HG02763 (cell line): ENCODE data around the gene GGT6.
"Not testable (repeated sequence)": the region's sequence is repeated elsewhere in the genome, so short reads cannot be mapped to it uniquely, and the experiment has no call there.

Experiments
- ATAC-seq: cut with Tn5 transposase; IDR thresholded peaks from one replicate; pipeline ENCODE4 v1.9.1; 2021; ENCODE audit warnings: mild to moderate bottlenecking, moderate library complexity; ENCODE audit not compliant: unreplicated experiment

GGT6 gene

DNA sequence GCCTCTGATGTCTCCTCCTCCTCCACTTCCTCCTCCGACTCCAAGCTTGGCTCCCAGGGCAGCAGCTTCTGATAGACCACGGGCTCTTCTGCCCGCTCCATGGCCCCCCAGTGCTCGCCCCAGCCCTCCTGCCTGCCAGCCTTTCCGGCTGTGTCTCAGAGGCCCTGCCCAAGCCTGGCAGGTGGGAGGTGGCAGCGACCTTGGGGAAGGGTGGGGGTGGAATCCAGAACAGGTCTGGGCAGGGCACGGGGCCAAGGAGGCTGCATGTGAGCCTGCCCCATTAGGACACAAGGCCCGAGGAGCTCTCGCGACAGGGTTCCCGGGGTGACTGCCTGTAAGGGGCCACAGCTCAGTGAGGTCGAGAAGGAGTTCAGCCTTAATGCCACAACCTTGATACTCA is at the start of gene GGT6:
TSS of gene GGT6 (minus strand) at position 157 of the 400 bp plus-strand sequence. CDS start at position 101, 56 bp downstream.
- ATAC-seq, result no peak

- ATAC-seq, result no peak
Observed at GRCh38 chr17:4610162-4610561, 49.8 kb upstream of the GGT6 start.

DNA sequence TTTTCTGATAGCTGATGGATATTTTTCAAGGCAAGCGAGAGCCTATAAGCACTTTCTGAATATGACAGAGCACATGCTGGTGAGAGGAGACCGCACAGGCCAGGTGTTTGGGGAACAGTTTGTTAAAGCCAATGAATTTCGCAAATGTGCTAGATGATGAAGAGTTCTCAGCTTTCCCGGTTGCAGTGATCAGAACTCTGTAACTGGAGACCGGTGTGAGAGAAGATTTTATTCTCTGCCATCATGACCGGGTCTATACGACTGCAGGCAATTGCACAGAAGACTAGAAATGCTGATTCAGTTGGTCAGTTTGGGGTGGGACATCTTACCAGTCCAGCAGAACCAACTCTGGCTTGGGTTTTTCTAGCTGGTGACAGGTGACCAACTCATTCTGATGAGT is 49.4 kb upstream of the GGT6 start:
- ATAC-seq, result no peak

DNA sequence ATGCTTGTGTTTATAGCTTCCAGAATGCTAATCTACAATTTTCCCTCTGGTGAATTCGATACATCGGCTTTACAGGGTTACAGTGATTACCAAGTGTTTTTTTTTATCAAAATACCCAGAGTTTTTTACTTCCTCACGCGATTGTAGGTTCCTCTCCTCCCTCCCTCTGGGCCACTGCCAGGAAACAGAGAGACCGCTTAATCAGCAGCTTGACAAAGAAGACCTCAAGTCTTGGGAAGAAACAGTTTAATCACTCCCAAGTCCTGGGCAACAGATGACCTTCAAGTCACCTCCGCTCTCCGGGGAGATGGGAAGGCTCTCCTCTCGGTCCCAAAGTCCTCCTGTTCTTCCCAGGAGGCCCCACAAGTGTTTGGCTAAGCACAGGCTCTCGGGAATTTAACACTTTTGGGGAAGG is 47.4 kb upstream of the GGT6 start:
- no peak for ATAC-seq

DNA sequence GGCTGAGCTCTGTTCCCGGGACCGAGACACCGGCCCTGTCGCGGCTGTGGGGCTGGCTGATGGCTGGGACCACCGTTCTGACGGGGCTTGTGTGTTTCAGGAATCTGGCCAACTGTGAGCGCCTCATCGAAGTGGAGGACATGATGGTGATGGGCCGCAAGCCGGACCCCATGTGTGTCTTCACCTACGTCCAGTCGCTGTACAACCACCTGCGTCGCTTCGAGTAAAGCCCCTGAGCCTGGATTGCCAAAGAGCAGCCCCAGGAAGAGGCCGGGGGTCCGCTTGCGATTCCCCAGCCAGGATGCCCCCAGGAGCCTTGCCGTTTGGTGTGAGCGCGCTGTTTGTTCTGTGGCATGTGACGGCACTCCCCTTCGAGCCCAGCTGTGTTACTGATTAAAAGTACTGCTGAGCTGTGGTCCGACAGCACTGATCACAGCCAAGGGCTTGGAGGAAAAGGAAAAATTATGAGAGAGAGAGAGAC is 46.9 kb upstream of the GGT6 start:
- no peak for ATAC-seq

- no peak for ATAC-seq
Observed at GRCh38 chr17:4605826-4606225, 45.4 kb upstream of the GGT6 start.

GRCh38 chr17:4604736-4605135 is 44.4 kb upstream of the GGT6 start:
- not testable (repeated sequence) for ATAC-seq

DNA sequence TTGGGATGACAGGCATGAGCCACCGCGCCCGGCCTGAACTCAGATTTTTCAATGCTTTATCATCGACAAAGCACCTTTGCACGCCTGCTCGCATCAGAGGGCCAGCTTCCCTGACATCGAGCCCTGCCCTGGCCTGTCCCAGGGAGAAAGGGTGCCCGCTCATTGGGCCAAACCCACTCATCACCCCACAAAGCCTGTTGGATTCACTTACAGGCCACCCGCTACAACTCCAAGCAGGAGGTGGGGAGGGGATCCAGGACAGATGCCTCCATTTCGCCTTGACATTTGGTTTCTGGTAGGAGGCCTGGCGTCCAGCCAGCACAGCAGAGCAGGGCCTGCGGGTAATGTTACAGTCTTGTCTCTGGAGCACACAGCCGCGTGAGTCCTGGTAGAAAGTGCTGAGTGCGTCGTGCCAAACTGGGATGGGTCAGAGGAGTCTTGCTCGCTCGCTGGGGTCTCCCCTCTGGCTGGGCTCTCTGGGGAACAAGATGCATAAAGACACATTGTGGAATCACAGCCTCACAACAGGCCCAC is 43.8 kb upstream of the GGT6 start:
- no peak for ATAC-seq

DNA sequence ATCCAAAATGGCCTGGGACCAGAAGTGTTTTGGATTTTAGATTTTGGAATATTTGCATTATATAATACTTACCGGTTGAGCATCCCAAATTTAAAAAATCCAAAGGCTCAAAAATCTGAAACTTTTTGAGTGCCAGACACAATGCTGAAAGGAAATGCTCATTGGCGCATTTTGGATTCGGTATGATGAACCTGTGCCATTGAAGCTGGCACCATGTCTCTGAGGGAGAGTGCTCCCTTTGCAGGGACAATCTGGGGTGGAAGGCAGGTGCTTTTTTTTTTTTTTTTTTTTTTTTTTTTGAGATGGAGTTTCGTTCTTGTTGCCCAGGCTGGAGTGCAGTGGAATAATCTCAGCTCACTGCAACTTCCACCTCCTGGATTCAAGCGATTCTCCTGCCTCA is 41.7 kb upstream of the GGT6 start:
- no peak for ATAC-seq

- ATAC-seq, result no peak
Observed at GRCh38 chr17:4601326-4601725, 40.9 kb upstream of the GGT6 start.

DNA sequence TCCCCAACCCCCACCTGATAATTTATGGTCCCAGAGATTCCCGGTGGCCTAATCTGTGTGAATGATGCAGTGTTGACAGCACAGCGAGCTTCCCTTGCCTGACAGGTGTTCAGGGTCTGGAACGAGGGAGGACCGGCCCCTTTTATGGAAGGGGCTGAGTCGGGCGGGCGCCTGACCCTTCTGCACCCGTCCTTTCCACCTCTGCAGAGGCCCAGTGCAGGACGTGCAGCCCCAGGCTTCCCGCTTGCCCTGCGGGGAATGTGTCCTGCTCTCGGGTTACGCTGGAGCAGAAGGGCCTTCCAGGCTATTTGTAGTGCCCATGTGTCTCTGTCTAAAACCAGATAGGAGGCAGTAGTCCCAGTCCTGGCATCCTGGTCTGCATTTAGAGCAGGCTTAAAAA is 40.2 kb upstream of the GGT6 start:
- no peak for ATAC-seq

- no peak for ATAC-seq
Observed at GRCh38 chr17:4599505-4600281, 39.3 kb upstream of the GGT6 start.

DNA sequence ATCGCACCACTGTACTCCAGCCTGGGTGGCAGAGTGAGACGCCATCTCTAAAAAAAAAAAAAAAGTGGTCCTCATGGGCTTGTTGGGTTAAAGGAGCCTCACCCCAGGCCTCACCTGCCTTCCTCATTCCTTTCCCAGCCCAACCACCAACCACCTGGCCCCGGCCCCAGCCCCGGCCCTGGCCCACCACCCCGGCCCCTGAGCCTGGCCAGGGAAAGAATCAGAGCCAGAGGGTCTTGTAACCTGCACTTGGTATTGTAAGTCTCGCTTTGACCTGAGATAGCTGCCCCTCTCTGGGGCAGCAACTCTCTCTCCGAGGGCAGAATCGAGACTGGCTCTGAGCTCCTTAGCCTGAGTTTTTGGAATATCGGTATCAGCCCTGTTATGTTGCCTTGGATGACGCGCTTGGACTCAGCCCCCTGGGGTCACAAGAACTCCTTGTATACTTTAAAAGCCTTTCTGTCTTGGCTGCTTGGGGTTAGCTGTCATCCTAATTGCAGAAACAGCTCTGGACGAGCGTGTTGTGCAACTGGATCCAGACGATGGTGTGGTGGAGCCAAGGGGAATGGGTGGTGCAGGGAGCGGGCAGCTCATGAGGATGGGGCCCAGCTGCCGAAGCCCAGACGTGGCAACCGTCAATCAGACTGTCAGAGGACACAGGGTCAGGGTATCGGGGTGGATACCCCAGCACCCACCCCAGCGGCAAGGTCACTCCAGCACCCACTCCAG is 38.6 kb upstream of the GGT6 start:
- no peak for ATAC-seq

DNA sequence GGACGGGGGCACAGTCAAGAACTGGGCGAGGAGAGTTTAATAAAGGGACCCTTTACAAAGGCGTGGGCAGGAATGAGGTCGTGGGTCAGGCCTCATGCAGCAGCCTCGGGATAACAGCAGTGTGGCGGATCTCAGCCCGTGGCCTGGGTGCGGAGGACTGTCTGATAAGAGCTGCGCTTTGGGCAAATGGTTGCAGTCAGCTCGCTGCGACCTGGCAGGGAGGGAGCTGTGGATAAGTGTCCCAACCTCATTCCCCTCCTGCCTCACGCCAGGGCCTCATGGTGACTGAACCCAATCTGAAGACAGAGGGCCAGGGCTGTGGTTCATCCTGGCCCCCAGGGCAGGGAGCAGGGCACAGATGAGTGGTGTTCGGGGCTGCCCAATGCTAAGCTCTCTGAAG is 37.6 kb upstream of the GGT6 start:
- ATAC-seq, result no peak

DNA sequence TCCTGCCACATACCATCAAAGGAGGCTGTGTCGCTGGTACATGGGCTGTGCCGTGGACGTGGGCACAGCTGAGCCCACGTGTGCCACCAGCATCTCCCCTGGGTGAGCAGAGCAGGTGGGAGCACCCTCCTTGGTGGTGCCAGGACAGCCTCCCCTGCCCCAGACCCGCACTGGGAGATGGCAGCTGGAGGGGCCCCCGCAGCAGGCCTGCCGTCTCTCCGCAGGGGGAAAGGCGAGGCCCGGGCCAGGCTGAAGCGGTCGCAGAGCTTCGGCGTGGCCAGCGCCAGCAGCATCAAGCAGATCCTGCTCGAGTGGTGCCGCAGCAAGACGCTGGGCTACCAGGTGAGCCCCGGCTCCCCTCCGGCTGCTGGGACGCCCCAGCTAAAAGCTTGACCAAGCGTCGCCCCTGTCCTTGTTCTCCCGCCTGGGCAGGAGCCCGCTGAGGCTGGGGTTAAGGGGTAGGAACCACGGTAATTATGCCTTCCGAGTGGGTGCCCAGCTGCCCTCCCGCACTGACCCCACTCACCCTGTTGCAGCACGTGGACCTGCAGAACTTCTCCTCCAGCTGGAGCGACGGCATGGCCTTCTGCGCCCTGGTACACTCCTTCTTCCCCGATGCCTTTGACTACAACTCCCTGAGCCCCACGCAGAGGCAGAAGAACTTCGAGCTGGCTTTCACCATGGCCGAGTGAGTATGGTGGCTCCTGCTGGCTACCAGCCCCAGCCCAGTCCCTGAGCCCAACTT is 36.4 kb upstream of the GGT6 start:
- ATAC-seq, result no peak

- ATAC-seq, result not testable (repeated sequence)
Observed at GRCh38 chr17:4595685-4596342, 35.4 kb upstream of the GGT6 start.

DNA sequence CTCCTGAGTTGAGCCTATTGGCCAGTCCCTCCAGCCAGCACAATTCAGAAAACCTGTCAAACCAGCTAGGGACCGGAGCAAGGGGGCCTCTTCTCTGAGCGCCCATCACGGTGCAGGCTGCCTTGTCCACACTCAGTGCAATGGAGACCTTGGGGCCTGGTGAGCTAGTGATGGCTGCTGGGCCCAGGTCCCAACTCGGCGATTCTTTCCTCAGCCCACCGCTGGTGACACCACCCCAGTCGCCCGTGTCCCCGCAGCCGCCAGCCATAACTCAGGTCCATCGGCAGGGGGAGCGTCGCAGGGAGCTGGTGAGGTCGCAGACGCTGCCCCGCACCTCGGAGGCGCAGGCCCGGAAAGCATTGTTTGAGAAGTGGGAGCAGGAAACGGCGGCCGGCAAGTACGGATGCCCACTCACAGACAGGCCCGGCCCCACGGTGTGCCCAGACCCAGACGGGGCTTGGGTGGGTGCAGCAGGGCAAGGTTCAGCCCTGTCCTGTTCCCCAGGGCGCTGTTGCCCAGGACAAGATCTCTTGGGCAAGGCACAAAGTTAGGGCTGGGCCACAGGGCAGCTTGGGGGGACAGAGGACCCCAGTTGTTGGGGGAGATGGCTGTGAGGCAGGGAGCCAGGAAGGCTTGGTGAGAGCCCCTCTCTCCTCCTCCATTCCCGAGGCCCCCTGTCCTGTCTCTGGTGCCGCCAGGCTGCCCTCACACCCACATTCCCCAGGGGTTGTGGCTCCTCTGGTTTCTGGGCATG is 34.7 kb upstream of the GGT6 start:
- ATAC-seq, result no peak

GRCh38 chr17:4594406-4594805 is 34.0 kb upstream of the GGT6 start:
- no peak for ATAC-seq

DNA sequence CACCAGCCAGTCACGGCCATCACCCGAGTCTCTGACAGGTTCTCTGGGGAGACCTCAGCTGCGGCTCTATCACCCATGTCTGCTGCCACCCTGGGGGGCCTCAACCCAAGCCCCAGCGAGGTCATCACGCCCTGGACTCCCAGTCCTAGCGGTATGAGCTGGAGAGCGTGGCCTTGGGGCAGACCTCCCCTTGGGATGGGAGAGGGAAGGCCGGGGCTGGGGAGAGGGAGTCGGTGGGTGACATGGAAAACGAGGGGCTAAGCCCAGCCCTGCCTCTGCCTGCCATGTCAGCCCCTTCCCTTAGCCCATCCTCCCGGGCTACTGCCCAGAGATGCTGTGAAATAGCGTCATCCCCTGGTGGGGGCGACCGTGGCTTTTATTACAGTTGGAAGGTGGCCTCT is 32.6 kb upstream of the GGT6 start:
- ATAC-seq, result no peak
